HEK293 (cell line): ENCODE results near the gene PREX1.
A peak's percentile ranks its signal among the peaks of the same experiment; 100 is the strongest.

Source experiments
- CTCF ChIA-PET: fragments of 350-600 bp; formaldehyde crosslinking; extraction: SDS; loops from one replicate; lab custom pipeline; 2021; ENCODE audit warnings: antibody characterized with exemption; lab: Yijun Ruan, JAX
- POLR2A ChIA-PET: fragments of 300-600 bp; formaldehyde crosslinking; extraction: SDS; loops from one replicate; lab custom pipeline; 2020; ENCODE audit warnings: antibody characterized with exemption, inconsistent platforms; lab: Yijun Ruan, JAX
- H3K27ac ChIP-seq: fragments of 200-500 bp; sonication (Bioruptor generic); 2 replicates; pipeline ENCODE4 v1.5.1; 2014; ENCODE audit warnings: low read depth, low read length, control low read depth, inconsistent platforms; ENCODE audit errors: extremely low read depth
- H3K36me3 ChIP-seq, 2 experiments: fragments of 200-500 bp in 1 of 2; sonication (Bioruptor generic) in 1 of 2; 1 replicate in 1 of 2; 2 replicates in 1 of 2; pipeline ENCODE4 v1.5.1; 2014 to 2017; ENCODE audit warnings: inconsistent platforms in 2 of 2, low read length in 2 of 2; ENCODE audit not compliant: control insufficient read depth in 2 of 2, insufficient read depth in 1 of 2
- H3K4me1 ChIP-seq: fragments of 200-500 bp; sonication (Bioruptor generic); 2 replicates; pipeline ENCODE4 v1.5.1; 2014; ENCODE audit warnings: mild to moderate bottlenecking, low read length, inconsistent platforms; ENCODE audit not compliant: control insufficient read depth, insufficient read depth
- H3K4me3 ChIP-seq: 2 replicates; pipeline ENCODE4 v1.5.1; 2011; ENCODE audit warnings: low read depth, mild to moderate bottlenecking, control low read depth, low read length, moderate library complexity
- H3K9me3 ChIP-seq: fragments of 200-500 bp; sonication (Bioruptor generic); 2 replicates; pipeline ENCODE4 v1.5.1; 2014; ENCODE audit warnings: low read depth, low read length, inconsistent platforms; ENCODE audit not compliant: control insufficient read depth, insufficient read depth
- HOXD13 ChIP-seq: sonication (generic); formaldehyde crosslinking; IDR thresholded peaks from 2 replicates; pipeline ENCODE4 v1.8.0; 2022; ENCODE audit warnings: missing genetic modification reagents, borderline replicate concordance
- IKZF3 ChIP-seq: fragments of 450-650 bp; IDR thresholded peaks from 2 replicates; pipeline ENCODE4 v1.5.0; 2018; ENCODE audit warnings: missing biosample characterization, mild to moderate bottlenecking, missing genetic modification characterization, moderate library complexity
- KLF9 ChIP-seq: fragments of 450-650 bp; formaldehyde crosslinking; IDR thresholded peaks from 2 replicates; pipeline ENCODE4 v1.5.1; 2016; ENCODE audit warnings: missing biosample characterization, missing genetic modification characterization, low read depth
- MZF1 ChIP-seq: fragments of 450-650 bp; formaldehyde crosslinking; IDR thresholded peaks from 2 replicates; pipeline ENCODE4 v1.5.1; 2017; ENCODE audit warnings: missing biosample characterization, missing genetic modification characterization, borderline replicate concordance
- TCF7L2 ChIP-seq: IDR thresholded peaks from 2 replicates; pipeline ENCODE4 v1.6.1; 2011; ENCODE audit warnings: low read depth, mild to moderate bottlenecking, inconsistent platforms, low read length, moderate library complexity, borderline replicate concordance
- TSHZ1 ChIP-seq: fragments of 450-650 bp; formaldehyde crosslinking; IDR thresholded peaks from 2 replicates; pipeline ENCODE4 v1.5.1; 2016; ENCODE audit warnings: missing biosample characterization, missing genetic modification characterization, borderline replicate concordance
- ZBTB20 ChIP-seq: fragments of 450-650 bp; formaldehyde crosslinking; IDR thresholded peaks from 2 replicates; pipeline ENCODE4 v1.5.1; 2016; ENCODE audit warnings: missing biosample characterization, missing genetic modification characterization
- ZBTB49 ChIP-seq: fragments of 450-650 bp; formaldehyde crosslinking; IDR thresholded peaks from 2 replicates; pipeline ENCODE4 v1.5.1; 2016; ENCODE audit warnings: missing biosample characterization, missing genetic modification characterization, low read depth
- ZNF121 ChIP-seq: fragments of 450-650 bp; formaldehyde crosslinking; IDR thresholded peaks from 2 replicates; pipeline ENCODE4 v1.5.1; 2016; ENCODE audit warnings: missing biosample characterization, missing genetic modification characterization
- ZNF138 ChIP-seq: fragments of 450-650 bp; formaldehyde crosslinking; IDR thresholded peaks from 2 replicates; pipeline ENCODE4 v1.5.1; 2016; ENCODE audit warnings: missing biosample characterization, missing genetic modification characterization, borderline replicate concordance
- ZNF19 ChIP-seq: fragments of 450-650 bp; formaldehyde crosslinking; IDR thresholded peaks from 2 replicates; pipeline ENCODE4; 2016; ENCODE audit warnings: missing biosample characterization, missing genetic modification characterization, low read depth
- ZNF211 ChIP-seq: fragments of 450-650 bp; formaldehyde crosslinking; IDR thresholded peaks from 2 replicates; pipeline ENCODE4 v1.5.1; 2016; ENCODE audit warnings: low read depth, missing biosample characterization, missing genetic modification characterization
- ZNF24 ChIP-seq: fragments of 450-650 bp; formaldehyde crosslinking; IDR thresholded peaks from 2 replicates; pipeline ENCODE4 v1.5.1; 2016; ENCODE audit warnings: missing biosample characterization, missing genetic modification characterization
- ZNF248 ChIP-seq: fragments of 450-650 bp; formaldehyde crosslinking; IDR thresholded peaks from 2 replicates; pipeline ENCODE4 v1.5.1; 2017; ENCODE audit warnings: missing biosample characterization, missing genetic modification characterization
- ZNF473 ChIP-seq: fragments of 450-650 bp; formaldehyde crosslinking; IDR thresholded peaks from 2 replicates; pipeline ENCODE4 v1.5.1; 2017; ENCODE audit warnings: missing biosample characterization, missing genetic modification characterization
- ZNF571 ChIP-seq: fragments of 450-650 bp; formaldehyde crosslinking; IDR thresholded peaks from 2 replicates; pipeline ENCODE4 v1.5.0; 2017; ENCODE audit warnings: missing biosample characterization, missing genetic modification characterization
- ZNF629 ChIP-seq: fragments of 450-650 bp; formaldehyde crosslinking; IDR thresholded peaks from 2 replicates; pipeline ENCODE4 v1.5.1; 2017; ENCODE audit warnings: missing biosample characterization, missing genetic modification characterization
- ZNF660 ChIP-seq: fragments of 450-650 bp; IDR thresholded peaks from 2 replicates; pipeline ENCODE4 v1.5.1; 2018; ENCODE audit warnings: missing biosample characterization, mild to moderate bottlenecking, missing genetic modification characterization
- ZNF777 ChIP-seq: fragments of 450-650 bp; formaldehyde crosslinking; IDR thresholded peaks from 2 replicates; pipeline ENCODE4 v1.5.1; 2017; ENCODE audit warnings: missing biosample characterization, missing genetic modification characterization, borderline replicate concordance

Gene PREX1

GRCh38 chr20:48772183-48772976 lies 55.4 kb downstream of the PREX1 start (continued):
- no peak for TF ChIP-seq ZBTB49 (tag by site-specific recombination)

GRCh38 chr20:48771542-48771941 lies 56.3 kb downstream of the PREX1 start:
- CTCF ChIA-PET: interaction anchor here (1.2 kb wide), 1 partner anchor 115 kb away, joined by 7 read pairs; no protein-coding TSS in a partner anchor
- H3K9me3 ChIP-seq: no peaks in the 10 kb centered on the region
- no peak for TF ChIP-seq ZNF24 (tag by site-specific recombination)
- no peak for TF ChIP-seq MZF1 (tag by site-specific recombination)
- no peak for TF ChIP-seq IKZF3 (tag by site-specific recombination)
- TF ChIP-seq ZNF660: no peak
- no peak for TF ChIP-seq ZNF777 (tag by site-specific recombination)
- no peak for TF ChIP-seq ZNF121 (tag by site-specific recombination)
- TF ChIP-seq HOXD13 (CRISPR knock-in tag): no peak
- TF ChIP-seq ZNF211 (tag by site-specific recombination): no peak
- no peak for TF ChIP-seq TSHZ1
- no peak for TF ChIP-seq ZNF19
- no peak for TF ChIP-seq ZNF138 (tag by site-specific recombination)
- no peak for TF ChIP-seq ZNF629 (tag by site-specific recombination)
- no peaks in the 10 kb centered on the region for H3K4me1 ChIP-seq
- POLR2A ChIA-PET: no interaction called here
- H3K27ac ChIP-seq: no peak overlapping the region
- H3K4me3 ChIP-seq: no peak overlapping the region
- no peaks in the 10 kb centered on the region for H3K36me3 ChIP-seq

- Histone ChIP-seq H3K4me1 (no peaks in the 10 kb centered on the region), H3K36me3 (no peaks in the 10 kb centered on the region), H3K4me3 (no peak overlapping the region), H3K9me3 (no peaks in the 10 kb centered on the region), H3K27ac (no peak overlapping the region)
- CTCF ChIA-PET: no interaction called here
- no peak for TF ChIP-seq ZNF571 (tag by site-specific recombination)
- TF ChIP-seq ZNF473 (tag by site-specific recombination): no peak
- no peak for TF ChIP-seq TCF7L2
- TF ChIP-seq ZBTB20 (tag by site-specific recombination): peak; percentile 42; the same call in 1 of the 2 replicates
- TF ChIP-seq ZNF248 (tag by site-specific recombination): no peak
- 0 out of 2 replicates have a peak, but pooled peaks have one; percentile 11 for TF ChIP-seq KLF9 (tag by site-specific recombination)
- TF ChIP-seq IKZF3 (tag by site-specific recombination): no peak
- POLR2A ChIA-PET: no interaction called here
These were observed 56.9 kb downstream of the PREX1 start for GRCh38 chr20:48770700-48771442.
